GM12878 (cell line): Measurements from ENCODE around the gene PITRM1. TPM values are rescaled to one million over a fixed set of nuclear protein-coding genes. Genes with fewer than 3 reads are reported as not detected.

Experiments used
- ATAC-seq: fragments of 200-7000 bp; cut with Tn5 transposase; 3 replicates; pipeline ENCODE4 v1.9.1; 2020; ENCODE audit warnings: mild to moderate bottlenecking, moderate library complexity
- BruUV-seq: library from RNA; stranded (reverse); fragments of 400-500 nt; replicated peaks from 2 replicates; lab custom pipeline; 2021; lab: Mats Ljungman, UMichigan
- CTCF ChIA-PET: fragments of 300-600 bp; sonication (Branson Sonifier 250); formaldehyde crosslinking; extraction: SDS; loops from one replicate; lab custom pipeline; 2021; ENCODE audit warnings: inconsistent platforms; lab: Yijun Ruan, JAX
- POLR2A ChIA-PET: fragments of 350-600 bp; formaldehyde crosslinking; extraction: SDS; loops from one replicate; lab custom pipeline; 2021; ENCODE audit warnings: inconsistent platforms; lab: Charles Lee
- RAD21 ChIA-PET: fragments of 300-600 bp; sonication (Branson Sonifier 250); formaldehyde crosslinking; loops from one replicate; lab custom pipeline; 2023; ENCODE audit warnings: antibody characterized with exemption; ENCODE audit not compliant: unreplicated experiment; lab: Charles Lee
- SMC1A ChIA-PET: fragments of 300-600 bp; sonication (Branson Sonifier 250); formaldehyde crosslinking; loops from one replicate; lab custom pipeline; 2023; ENCODE audit not compliant: unreplicated experiment, uncharacterized antibody; lab: Charles Lee
- DNase-seq: peaks from one replicate; pipeline ENCODE4 v3.0.0-alpha.2; 2011; ENCODE audit warnings: low read depth, low spot score
- FAIRE-seq: peaks from 3 replicates; lab custom pipeline; 2011; peaks lifted over from hg19 to GRCh38; lab: Jason Lieb, UNC
- H2AFZ ChIP-seq: 2 replicates; pipeline ENCODE4 v1.6.0; 2011; ENCODE audit warnings: low read depth, low read length, control low read depth; ENCODE audit not compliant: control insufficient read depth
- H3K27ac ChIP-seq: 2 replicates; pipeline ENCODE4 v1.5.1; 2011; ENCODE audit warnings: control low read depth; ENCODE audit not compliant: control insufficient read depth, insufficient read depth
- H3K27me3 ChIP-seq, 2 experiments: replicated peaks in 1 of 2; 2 replicates each; pipeline versions ENCODE4 v1.6.0 to v1.6.1; 2011; ENCODE audit warnings: low read length in 1 of 2; ENCODE audit not compliant: control insufficient read depth in 2 of 2, insufficient read depth in 2 of 2
- H3K36me3 ChIP-seq, 2 experiments: 2 replicates each; pipeline ENCODE4 v1.5.1; 2011; ENCODE audit warnings: low read length in 1 of 2; ENCODE audit not compliant: control insufficient read depth in 2 of 2, insufficient read depth in 2 of 2
- H3K4me1 ChIP-seq: 2 replicates; pipeline ENCODE4 v1.6.1; 2011; ENCODE audit warnings: mild to moderate bottlenecking, low read length, moderate library complexity, mixed read lengths; ENCODE audit not compliant: control insufficient read depth, insufficient read depth
- H3K4me2 ChIP-seq: 2 replicates; pipeline ENCODE4 v1.6.0; 2011; ENCODE audit warnings: control low read depth; ENCODE audit not compliant: control insufficient read depth, insufficient read depth
- H3K4me3 ChIP-seq: fragments of 200-600 bp; sonication (generic); 2 replicates; pipeline ENCODE4 v1.5.1; 2016
- H3K79me2 ChIP-seq: 2 replicates; pipeline ENCODE4 v1.6.0; 2011; ENCODE audit warnings: low read length; ENCODE audit not compliant: control insufficient read depth, insufficient read depth
- H3K9ac ChIP-seq: 2 replicates; pipeline ENCODE4 v1.8.0; 2011; ENCODE audit warnings: low read length, control low read depth, mixed read lengths; ENCODE audit not compliant: control insufficient read depth, insufficient read depth
- H3K9me3 ChIP-seq: replicated peaks from 3 replicates; pipeline ENCODE4 v1.5.1; 2011; ENCODE audit warnings: mild to moderate bottlenecking, low read length; ENCODE audit not compliant: control insufficient read depth, insufficient read depth
- H4K20me1 ChIP-seq: 2 replicates; pipeline ENCODE4 v1.6.0; 2011; ENCODE audit not compliant: control insufficient read depth, insufficient read depth
- ATF3 ChIP-seq: IDR thresholded peaks from 2 replicates; pipeline ENCODE4 v1.6.1; 2011; ENCODE audit warnings: low read depth, mild to moderate bottlenecking, low read length, moderate library complexity, borderline replicate concordance; ENCODE audit errors: extremely low read depth
- BRCA1 ChIP-seq: IDR thresholded peaks from 2 replicates; pipeline ENCODE4 v1.6.1; 2011; ENCODE audit warnings: low read depth, low read length, improper control_type of control experiment
- EED ChIP-seq: sonication (generic); IDR thresholded peaks from 2 replicates; pipeline ENCODE4 v1.6.1; 2016; ENCODE audit warnings: antibody characterized with exemption, low read depth
- EZH2 ChIP-seq: IDR thresholded peaks from 2 replicates; pipeline ENCODE4 v1.6.1; 2012; ENCODE audit warnings: low read depth, mild to moderate bottlenecking, control low read depth, inconsistent platforms, low read length, borderline replicate concordance; ENCODE audit not compliant: control insufficient read depth
- FOS ChIP-seq: IDR thresholded peaks from 3 replicates; pipeline ENCODE4 v1.6.1; 2011; ENCODE audit warnings: borderline replicate concordance; ENCODE audit not compliant: insufficient read length; ENCODE audit errors: extremely low read depth
- MAX ChIP-seq: IDR thresholded peaks from 2 replicates; pipeline ENCODE4 v1.6.1; 2012; ENCODE audit warnings: low read depth, low read length, improper control_type of control experiment
- PBX3 ChIP-seq: IDR thresholded peaks from 2 replicates; pipeline ENCODE4 v1.6.1; 2011; ENCODE audit warnings: mild to moderate bottlenecking, low read depth, low read length, moderate library complexity; ENCODE audit not compliant: insufficient replicate concordance
- POU2F2 ChIP-seq: IDR thresholded peaks from 3 replicates; pipeline ENCODE4 v1.6.1; 2011; ENCODE audit warnings: low read depth, mild to moderate bottlenecking, low read length, borderline replicate concordance
- SUZ12 ChIP-seq: fragments of 200-600 bp; sonication (generic); IDR thresholded peaks from one replicate; pipeline ENCODE4 v1.6.1; 2018; ENCODE audit warnings: antibody characterized with exemption, mild to moderate bottlenecking; ENCODE audit not compliant: unreplicated experiment
- TAF1 ChIP-seq: IDR thresholded peaks from 2 replicates; pipeline ENCODE4 v1.6.1; 2011; ENCODE audit warnings: mild to moderate bottlenecking, low read depth, low read length, borderline replicate concordance
- ZBED1 ChIP-seq: IDR thresholded peaks from 2 replicates; pipeline ENCODE4 v1.6.1; 2016; ENCODE audit warnings: borderline replicate concordance
- ZBTB40 ChIP-seq: fragments of 450-650 bp; IDR thresholded peaks from 2 replicates; pipeline ENCODE4 v1.6.1; 2016; ENCODE audit warnings: mild to moderate bottlenecking, moderate library complexity, borderline replicate concordance
- ZNF592 ChIP-seq: fragments of 450-650 bp; IDR thresholded peaks from 2 replicates; pipeline ENCODE4 v1.6.1; 2017; ENCODE audit warnings: mild to moderate bottlenecking, moderate library complexity
- ZNF622 ChIP-seq: fragments of 450-650 bp; IDR thresholded peaks from 2 replicates; pipeline ENCODE4 v1.6.1; 2017; ENCODE audit warnings: mild to moderate bottlenecking, inconsistent platforms
- WGBS: methylation state at CpG from one replicate; pipeline ENCODE4 v1.1.6; 2016; ENCODE audit warnings: low lambda C conversion rate; ENCODE audit not compliant: insufficient replicate concordance, insufficient coverage; ENCODE audit errors: missing lambda C conversion rate; 5-methylcytosine and 5-hydroxymethylcytosine counted together
- in situ Hi-C: fragments of 300-500 bp; cut with MboI; formaldehyde crosslinking; loops from 9 replicates; pipeline ENCODE4 v1.14.3; 2018; ENCODE audit warnings: mixed read lengths
- intact Hi-C: fragments of 100-400 bp; cut with micrococcal nuclease; formaldehyde crosslinking; loops from one replicate; pipeline ENCODE4 v1.14.2; 2022; ENCODE audit not compliant: unreplicated experiment
- polyA plus RNA-seq, 11 experiments: library from polyadenylated mRNA; depleted of rRNA in 4 of 11; unstranded in 6 of 11; stranded (reverse) in 5 of 11; fragments of >200 nt; fragmentation: Nextera tagmentation in 4 of 11; fragmentation: Illumina TruSeq in 1 of 11; extraction: Ambion mirVana in 4 of 11; extraction: Trizol in 1 of 11; gene quantifications; 1 replicate in 1 of 11; 2 replicates in 10 of 11; pipeline versions ENCODE4 v1.2.1 to v1.2.3, GENCODE V29; 2011 to 2016; ENCODE audit warnings: inconsistent platforms in 2 of 11, missing spikeins in 2 of 11, low read depth in 1 of 11
- total RNA-seq, 4 experiments: library from RNA; depleted of rRNA in 3 of 4; stranded (reverse); fragments of >200 nt in 3 of 4; fragmentation: Illumina TruSeq in 1 of 4; extraction: Trizol in 1 of 4; gene quantifications; 2 replicates each; pipeline versions ENCODE4 v1.2.1 to v1.2.3, GENCODE V29; 2013 to 2021

Gene PITRM1
- total and polyA plus RNA-seq, 10 of the 15 experiments (the other 5 are each of a cell fraction or from before 2014, with no cell fraction given), result 15.5 to 53.0 (median 45.0) TPM

GRCh38 chr10:3201796-3202195 is 29.2 kb upstream of the PITRM1 start:
- DNase-seq (no peak), ATAC-seq (no peak), FAIRE-seq (no peak)
- intact Hi-C loops (no loop called here), in situ Hi-C loops (no loop called here)
- 2% methylated on average over 4 of the region's 8 CpGs for WGBS
- no TSS peak for BruUV-seq
- Histone ChIP-seq H3K4me1 (no peaks in the 10 kb centered on the region), H3K9me3 (no peaks in the 10 kb centered on the region), H4K20me1 (no peaks in the 10 kb centered on the region; the same call in 1 of the 2 replicates), H3K27me3 (peaks cover 3 to 15% of the 10 kb centered on the region in 2 experiments), H3K4me3 (no peak overlapping the region), H3K9ac (no peak overlapping the region), H3K36me3 (no peaks in the 10 kb centered on the region), H3K4me2 (no peak overlapping the region), H3K27ac (no peak overlapping the region), H3K79me2 (no peaks in the 10 kb centered on the region), H2AFZ (no peak overlapping the region)
- CTCF ChIA-PET, result no interaction called here
- POLR2A ChIA-PET, result no interaction called here
- SMC1A ChIA-PET, result no interaction called here
- RAD21 ChIA-PET, result no interaction called here
- TF ChIP-seq ZNF592 (no peak), MAX (no peak), FOS (no peak), ATF3 (no peak), TAF1 (no peak), ZNF622 (no peak), ZBTB40 (no peak), EED (no peak), SUZ12 (no peak), PBX3 (no peak), BRCA1 (no peak), ZBED1 (no peak), EZH2 (no peak), POU2F2 (no peak)
